Right lung (tissue), 5 donors: ENCODE results near the gene WDR35. TPM values are rescaled to one million over a fixed set of nuclear protein-coding genes. Genes with fewer than 3 reads are reported as not detected.
A peak's percentile ranks its signal among the peaks of the same experiment; 100 is the strongest.
"Not testable (repeated sequence)": the region's sequence is repeated elsewhere in the genome, so short reads cannot be mapped to it uniquely, and the experiment has no call there.

Experiments used
- DNase-seq, 2 donors: peaks; one replicate each; pipeline ENCODE4 v3.0.0-alpha.2; 2013
- polyA plus RNA-seq, 5 donors: library from polyadenylated mRNA; unstranded; fragments of 120-200 nt; gene quantifications; one replicate each; pipeline versions ENCODE4 v1.2.1 to v1.2.3, GENCODE V29; 2013; ENCODE audit warnings: inconsistent platforms in 1 of 5, low replicate concordance in 1 of 5; ENCODE audit not compliant: insufficient read length in 5 of 5, insufficient read depth in 1 of 5

Gene WDR35
- polyA plus RNA-seq, 5 donors: 21.1 to 42.1 (median 30.6) TPM

DNA sequence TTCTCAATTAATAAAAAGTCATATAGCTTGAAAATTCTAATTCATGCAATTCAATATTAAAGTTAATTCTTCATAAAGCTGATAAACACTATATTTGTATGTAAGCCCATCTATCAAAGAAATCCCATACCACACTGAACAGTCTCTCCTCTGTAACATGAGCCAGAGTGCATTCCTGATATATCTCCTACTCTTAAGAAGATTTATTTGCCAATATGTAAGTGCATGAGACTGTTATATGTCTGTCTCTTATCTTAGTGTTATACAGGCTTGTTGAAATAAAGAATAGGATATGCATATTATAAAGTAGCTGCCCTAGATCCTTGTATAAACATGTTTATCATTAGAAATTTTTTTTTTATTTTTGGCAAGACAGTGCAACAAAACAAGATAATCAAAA is 47.7 kb downstream of the WDR35 start:
- DNase-seq: no peak

DNA sequence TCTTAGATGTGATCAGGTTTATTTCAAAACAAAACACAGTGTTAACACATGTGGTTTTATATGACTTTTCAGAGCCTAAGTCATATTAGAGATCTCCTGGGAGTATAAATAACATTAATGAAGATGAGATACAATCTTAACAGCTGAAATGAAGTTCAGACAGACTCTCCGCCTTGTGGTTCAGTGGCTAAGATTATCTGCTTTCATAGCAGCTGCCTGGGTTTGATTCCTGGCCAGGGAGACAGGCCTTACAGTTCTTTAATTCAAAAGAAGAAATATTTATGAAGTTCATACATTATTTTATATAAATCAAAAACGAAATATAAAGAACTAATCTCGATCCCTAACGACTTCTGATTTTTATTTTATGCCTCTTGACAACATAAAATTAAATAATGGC is 52.9 kb downstream of the WDR35 start:
- no peak for DNase-seq

DNA sequence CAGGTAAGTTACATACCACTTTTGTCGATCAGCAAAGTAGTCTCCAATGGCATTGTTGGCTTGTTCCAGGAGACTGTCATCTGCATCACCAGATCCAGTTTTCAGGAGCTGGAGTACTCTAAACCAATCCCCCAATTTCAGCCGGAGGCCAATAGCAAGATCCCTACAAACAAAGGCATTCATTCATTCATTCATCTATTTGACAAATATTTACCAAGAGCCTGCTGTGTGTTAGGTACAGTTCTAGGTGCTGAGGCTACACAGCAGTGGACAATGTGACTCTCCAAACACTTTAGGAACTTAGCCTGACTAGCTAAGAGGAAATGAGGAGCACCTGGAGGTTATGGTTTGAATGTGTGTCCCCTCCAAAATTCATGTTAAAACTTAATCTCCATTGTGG is 53.7 kb downstream of the WDR35 start:
- DNase-seq: no peak

DNA sequence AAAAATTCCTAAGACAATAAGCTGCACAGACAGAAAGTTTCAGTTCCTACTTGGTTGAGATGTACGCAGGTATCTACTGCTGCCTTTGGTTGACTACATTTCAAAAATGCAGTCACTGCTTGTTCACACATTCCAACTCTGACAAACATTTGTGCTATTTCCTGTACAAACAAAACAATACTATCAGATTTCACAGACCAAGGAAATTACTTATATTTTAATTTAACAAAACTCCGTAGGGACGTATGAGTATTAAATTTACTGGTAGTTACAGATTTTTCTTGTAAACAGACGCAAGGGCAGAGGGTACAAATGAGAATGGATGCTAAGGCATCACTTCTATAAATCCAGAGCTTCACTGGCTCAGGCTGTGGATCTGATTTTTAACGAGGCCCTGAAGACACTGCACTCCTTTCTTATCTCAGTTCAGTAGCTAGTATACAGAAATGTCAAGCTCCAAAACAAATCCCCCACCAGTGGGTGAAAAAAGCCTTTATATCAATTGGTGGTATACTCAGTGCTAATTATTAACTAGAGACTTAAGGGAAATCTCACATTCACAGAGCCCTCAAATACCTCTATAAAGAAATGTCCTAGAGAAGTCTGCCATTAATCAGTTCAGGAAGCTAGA is 56.4 kb downstream of the WDR35 start:
- no peak for DNase-seq

DNA sequence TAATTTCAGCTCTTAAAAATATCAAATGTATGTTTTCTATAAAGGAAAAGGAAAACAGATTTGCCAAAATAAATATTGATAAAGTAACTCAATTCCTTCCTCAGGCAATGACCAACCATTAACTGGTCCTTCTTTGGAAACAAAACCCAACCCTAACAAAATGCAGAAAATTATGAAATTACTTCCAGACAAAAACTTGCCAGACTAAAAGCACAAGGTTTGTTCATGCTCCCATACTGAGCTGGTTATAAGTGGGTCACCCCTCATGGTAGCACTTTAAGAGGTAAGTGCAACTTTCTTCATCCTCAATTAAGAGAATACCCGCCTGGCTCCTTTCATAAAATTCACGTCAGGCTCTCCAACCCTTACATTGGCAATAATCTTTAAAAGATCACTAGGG is 57.0 kb downstream of the WDR35 start:
- no peak for DNase-seq

DNA sequence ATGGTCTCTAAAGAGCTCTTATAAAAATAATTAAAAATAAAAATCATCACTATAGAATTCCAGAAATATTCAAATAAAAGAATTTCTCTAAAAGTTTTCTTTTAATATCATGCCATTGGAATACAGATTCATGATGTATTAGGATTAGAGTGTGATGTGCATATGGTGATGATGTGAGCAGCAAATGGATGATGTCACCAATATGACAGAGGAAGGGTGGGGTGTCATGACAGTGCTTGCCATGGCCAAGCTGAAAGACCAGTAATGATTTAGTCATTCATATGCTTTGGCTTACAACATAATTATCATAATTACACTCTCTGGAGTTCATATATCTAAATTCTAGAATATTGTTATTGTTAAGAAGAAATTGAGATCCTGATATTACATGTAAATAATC is 60.7 kb downstream of the WDR35 start:
- no peak for DNase-seq

DNA sequence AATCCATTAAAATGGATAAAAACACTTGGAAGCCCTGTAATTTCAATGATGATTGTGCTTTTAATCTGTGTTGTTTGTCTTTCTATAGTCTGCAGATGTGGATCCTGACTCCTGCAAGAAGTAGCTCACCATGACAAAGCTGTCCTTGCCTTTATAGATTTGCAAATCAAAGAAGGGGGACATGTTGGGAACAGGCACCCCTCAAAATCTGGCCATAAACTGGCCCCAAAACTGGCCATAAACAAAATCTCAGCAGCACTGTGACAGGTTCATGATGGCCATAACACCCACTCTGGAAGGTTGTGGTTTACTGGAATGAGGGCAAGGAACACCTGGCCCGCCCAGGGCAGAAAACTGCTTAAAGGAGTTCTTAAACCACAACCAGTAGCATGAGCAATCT is 62.1 kb downstream of the WDR35 start:
- DNase-seq: not testable (repeated sequence)

DNA sequence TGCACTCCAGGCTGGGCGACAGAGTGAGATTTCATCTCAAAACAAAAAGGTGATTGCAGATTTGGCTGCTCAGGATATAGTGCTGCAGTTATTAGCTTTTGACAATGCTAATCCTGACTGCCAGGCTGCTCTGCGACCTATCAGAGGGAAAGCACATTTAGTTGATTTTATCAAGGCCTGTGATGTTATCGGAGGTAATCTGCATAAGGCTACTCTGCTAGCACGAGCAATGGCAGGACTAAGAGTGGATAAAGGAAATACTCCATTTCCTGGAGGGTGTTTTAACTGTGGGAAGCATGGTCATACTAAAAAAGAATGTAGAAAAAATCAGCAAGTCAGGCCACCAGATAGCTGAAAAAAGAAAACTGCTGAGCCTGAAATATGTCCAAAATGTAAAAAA is 65.4 kb downstream of the WDR35 start:
- not testable (repeated sequence) for DNase-seq

DNA sequence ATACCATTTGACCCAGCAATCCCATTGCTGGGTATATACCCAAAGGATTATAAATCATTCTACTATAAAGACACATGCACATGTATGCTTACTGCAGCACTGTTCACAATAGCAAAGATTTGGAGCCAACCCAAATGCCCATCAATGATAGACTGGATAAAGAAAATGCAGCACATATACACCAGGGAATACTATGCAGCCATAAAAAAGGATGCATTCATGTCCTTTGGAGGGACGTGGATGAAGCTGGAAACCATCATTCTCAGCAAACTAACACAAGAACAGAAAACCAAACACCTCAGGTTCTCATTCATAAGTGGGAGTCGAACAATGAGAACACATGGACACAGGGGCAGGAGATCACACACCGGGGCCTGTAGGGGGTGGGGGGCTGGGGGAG is 67.7 kb downstream of the WDR35 start:
- not testable (repeated sequence) for DNase-seq

DNA sequence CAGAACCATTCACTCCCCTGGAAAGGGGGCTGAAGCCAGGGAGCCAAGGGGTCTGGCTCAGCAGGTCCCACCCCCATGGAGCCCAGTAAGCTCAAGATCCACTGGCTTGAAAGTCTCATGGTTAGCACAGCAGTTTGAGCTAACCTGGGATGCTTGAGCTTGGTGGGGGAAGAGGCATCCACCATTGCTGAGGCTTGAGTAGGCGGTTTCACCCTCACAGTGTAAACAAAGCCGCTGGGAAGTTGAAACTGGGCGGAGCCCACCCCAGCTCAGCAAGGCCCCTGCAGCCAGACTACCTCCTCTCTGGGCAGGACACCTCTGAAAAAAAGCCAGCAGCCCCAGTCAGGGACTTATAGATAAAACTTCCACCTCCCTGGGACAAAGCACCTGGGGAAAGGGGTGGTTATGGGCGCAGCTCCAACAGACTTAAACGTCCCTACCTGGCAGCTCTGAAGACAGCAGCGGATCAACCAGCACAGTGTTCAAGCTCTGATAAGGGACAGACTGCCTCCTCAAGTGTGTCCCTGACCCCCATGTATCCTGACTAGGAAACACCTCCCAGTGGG is 73.4 kb downstream of the WDR35 start:
- DNase-seq: no peak

DNA sequence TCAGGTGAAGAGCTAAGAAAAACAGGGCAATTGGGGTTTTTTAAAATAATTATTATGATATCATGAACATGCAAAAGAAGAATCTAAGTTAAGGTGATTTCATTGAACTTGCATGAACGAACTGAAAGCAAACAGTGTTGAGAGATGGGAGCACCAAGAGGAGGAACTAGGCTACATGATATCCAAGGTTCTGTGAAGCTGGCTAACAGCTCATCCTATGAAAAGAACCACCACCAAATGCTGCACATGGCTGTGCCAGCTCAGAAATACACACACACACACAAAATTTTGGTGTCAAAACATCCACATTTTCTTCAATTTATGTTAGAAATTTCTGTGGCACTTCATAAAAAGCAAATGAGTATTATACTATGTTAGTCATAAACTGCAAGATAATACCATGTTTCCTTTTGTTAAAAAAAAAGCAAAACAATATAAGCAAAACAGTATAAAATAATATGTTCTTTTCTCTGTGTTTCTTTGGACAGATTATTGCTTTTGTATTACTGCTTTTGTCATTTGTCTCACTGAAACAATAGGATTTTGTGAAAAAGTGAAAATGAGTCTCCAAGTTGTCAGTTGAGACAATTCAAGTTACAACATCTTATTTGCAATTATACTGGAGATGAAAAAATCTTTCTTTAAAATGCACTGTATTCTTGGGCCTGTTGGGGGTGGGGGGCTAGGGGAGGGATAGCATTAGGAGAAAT is 75.5 kb downstream of the WDR35 start:
- no peak for DNase-seq

DNA sequence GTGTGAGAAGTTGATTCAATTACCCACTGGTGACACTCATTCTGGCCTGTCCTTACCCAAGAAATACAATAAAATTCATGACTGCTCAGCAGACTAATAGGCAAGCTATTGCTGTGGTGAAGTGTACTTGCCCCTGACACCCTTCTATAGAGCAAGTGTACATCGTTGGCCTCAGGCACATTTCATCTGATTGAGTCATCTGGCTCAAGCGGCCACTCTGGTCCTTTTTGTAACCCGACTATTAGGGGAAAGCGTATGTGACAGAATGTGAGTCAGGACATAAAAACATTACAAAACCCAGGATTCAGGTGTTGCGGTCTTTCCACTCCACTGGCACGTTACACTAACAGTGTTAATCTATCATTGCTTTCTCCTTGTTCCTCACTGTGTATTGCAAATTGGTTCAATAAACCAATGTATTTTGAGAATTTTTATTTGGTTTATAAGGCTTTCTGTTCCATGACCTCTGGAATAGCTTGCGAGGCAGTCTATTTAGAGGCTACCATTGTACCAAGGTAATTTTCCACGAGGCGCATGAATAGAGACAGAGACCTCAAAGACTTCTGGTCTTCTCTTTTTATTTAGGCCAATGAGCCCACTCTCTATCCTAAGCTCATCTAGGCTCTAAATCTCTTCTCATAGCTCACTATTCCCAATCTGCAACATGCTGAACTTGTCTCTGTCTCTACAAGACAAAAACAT is 77.9 kb downstream of the WDR35 start:
- DNase-seq: no peak

DNA sequence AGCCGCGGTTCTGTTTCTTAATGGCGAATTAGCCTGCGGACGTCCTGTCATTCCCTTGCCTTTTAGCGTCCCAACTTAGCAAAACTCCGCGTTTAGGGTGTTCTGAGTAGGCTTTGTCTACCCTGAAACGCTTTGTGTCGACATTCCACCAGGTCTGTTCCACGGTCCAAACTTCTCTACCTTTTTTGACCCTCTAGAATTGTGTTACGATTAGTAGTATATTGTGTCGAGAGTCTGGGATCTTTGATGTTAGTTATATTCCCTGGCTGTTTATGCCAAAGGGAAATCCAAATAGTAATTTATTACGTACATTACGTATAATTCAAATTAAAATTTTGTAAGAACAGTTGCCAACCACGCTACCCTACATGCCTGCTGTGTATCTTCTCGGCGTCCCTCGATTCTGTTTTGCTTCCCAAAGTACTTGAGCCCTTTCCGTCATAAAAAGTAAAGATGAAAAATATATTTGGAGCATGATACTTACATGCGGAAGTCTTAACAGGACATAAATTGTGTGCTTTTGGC is 87.6 kb downstream of the WDR35 start:
- DNase-seq: no peak

DNA sequence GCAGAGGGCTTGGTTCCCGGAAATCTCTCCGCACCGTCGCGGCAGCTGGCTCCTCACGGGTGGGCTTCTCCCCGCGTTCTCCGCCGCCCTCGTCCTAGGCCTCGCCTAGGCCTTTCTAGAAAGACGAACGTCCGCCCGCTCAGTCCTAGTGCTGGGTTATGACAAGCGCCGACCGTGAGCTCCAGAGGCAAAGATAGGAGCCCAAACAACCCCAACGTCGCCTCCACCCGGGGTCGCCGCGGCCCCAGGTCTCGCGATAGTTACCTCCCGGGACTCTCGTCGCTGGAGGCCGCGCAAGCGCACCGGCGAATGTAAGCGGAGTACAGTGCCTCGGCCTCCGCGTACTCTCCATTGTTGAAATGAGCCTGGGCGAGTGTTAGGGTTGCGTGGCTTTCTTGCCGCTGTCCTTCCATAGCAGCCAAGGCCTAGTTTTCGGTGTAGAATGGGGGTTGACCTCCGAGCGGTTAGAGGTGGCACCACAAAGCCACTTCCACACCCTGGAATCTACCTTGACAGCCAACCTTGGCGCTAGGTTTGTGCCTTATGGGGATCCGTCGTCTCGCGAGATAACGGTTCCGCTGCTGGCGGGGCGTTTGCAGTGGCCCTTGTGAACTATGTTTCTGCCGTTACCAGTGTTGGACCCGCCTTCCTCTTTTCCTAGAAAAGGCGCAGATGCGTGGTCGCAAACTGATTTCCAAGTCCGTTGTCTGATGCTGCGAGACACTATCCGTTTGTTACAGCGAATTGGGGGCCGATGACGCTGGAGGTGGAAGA is 88.3 kb downstream of the WDR35 start, which contains the start of gene TTC32:
Gene TTC32 (minus strand): TSS at position 542 of the 774 bp plus-strand sequence. CDS start 129 bp downstream, at position 413.
- DNase-seq: peak; percentile 98

DNA sequence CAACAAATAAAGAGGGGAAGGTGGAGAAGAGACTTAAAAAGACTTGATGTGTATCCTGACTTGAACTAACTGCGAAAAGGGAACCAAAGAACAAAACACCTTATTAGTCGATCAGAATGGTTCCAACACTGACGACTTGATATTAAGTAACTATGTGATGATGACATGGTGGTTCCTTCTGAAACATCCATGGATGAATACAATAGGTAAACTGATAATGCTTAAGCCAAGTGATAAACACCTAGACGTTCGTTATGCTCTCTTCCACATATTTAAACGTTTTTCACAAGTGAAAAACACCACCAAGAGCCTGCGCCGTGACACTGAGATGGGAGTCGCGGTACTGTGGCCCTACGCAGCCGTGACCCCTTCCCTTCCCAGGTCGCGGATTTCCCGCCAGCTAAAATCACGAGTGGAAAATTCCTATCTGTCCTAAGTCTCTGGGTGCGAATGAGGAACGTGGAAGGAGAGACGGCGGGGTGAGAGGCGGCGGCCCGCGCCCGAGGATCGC is 88.9 kb downstream of the WDR35 start:
- peak in 1 of 2 donors; percentile 58 for DNase-seq

DNA sequence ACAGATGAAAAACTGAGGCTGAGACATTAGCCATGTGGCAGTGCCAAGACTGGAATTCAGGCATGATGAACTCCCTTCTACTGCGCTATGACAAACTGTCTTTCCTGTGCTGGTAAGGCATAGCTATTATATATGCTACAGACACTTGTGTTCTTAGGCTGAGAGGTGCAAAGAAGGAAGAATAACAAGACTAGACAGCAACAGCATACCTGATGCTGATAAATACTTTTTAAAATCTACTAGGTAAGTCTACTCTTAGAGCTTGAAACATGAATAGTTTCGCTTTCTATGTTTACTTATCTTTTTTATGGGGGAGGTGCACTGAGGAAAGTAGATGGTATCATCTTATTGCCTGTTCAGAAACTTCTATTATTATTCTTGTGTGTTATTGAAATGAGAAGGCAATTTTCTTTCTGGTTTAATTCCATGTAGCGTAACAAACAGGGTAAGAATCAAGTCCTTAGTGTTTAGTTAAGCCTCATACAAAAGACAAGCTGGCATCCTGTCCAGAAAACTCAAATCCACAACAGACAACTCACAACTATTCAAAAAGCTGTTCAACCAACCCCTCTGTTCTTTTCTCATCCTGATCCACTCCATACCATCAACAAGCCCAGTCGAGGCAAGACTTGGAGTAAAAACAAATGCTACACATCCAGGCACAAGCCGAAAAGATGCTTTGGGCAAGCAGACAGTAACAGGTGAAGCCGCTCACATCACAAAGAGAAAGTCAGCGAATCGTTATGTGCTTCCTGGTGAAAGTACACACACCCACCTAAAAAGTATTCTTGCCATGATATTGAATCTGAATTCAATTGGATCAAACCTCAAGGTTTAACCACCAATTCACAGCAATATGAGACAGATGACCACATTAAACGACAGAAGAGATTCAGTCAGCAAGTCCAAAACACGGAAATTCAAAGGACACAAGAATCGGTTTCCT is 89.6 kb downstream of the WDR35 start:
- DNase-seq: peak in 1 of 2 donors; percentile 5

DNA sequence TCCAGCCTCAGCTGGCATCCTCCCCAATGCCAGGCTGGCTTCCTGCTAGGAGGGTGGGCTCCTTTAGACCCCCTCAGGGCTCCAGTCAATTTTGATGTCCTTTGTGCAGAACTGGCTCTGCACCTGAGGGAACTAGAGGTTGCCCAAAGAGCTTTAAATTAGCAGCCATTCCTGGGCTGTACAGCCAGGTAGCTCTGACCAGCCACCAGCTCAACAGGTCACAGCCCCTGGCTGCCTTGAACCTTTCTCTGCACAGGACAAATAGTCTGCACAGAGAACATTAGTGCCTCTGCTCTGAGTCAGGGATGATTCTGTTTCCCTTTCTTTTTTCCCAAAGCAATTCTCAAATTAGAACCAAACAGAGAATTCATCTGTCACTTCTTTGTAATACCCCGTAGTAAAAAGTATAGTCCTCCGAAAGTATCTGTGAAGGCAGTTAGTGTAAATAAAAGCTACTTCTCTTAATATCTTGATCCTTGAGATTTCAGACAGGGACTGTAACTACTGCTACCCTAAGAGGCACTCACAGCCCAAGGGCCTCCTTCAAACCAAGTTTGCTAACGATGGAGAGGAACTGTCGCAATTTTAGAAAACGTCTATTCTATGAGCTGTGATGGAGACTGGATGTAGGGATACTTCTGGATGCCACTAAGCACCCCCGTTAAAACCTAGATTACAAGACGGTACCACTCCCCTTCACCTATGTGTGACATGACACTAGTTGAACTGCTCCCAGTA is 91.1 kb downstream of the WDR35 start:
- no peak for DNase-seq

DNA sequence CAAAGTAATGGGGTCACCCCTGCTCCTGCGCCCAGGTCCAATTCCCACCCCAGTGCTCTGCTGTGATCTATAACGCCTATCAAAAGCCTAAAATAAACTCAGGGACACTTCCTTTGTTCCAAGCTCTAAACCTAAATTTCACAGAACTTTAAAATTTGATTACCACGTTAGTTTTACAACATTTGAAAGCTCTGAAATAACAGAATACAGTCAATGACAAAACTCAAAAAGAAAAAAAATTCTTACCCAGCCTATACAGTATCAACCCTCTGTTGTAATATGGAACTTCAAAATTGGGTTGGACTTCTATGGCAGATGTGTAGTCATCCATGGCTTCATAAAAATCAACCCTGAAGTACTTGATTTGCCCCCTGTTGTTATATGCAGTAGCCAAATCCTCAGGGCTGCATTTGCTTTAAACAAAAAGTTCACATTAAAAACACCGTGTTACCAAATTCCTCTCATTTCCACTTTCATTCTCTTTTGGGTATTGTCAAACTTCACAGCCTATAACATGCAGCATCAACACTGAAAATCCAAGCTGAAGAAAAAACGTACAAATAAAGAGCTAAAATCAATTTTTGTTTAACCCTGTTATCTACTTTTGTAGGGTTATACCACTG is 92.2 kb downstream of the WDR35 start:
- no peak for DNase-seq

DNA sequence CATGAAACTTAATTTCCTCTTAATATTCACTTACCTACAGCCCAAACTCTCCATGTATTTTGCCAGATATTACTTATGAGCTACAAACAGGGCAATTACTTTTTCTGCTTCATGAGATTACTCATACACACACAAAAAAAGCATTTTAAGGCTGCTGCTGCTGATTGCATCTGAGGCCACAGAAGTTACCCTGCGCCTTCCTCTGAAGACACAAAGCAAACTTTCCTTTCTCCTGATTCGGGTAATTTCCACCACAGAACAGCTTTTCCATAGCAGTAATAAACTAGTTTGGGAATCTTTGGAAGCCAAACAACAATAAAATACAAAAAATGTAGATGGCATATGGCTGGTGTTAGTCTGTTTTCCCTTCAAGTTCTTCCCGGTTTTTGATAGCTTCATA is 94.4 kb downstream of the WDR35 start:
- no peak for DNase-seq
